Panc1 (cell line): ENCODE results near the gene HYAL3. TPM values are rescaled to one million over a fixed set of nuclear protein-coding genes. Genes with fewer than 3 reads are reported as not detected.

Experiments
- ATAC-seq: fragments of 200-7000 bp; cut with Tn5 transposase; 2 replicates; pipeline ENCODE4 v1.9.1; 2020; ENCODE audit warnings: mild to moderate bottlenecking, moderate library complexity
- BruUV-seq: library from RNA; stranded (reverse); fragments of 400-500 nt; replicated peaks from 2 replicates; lab custom pipeline; 2021; lab: Mats Ljungman, UMichigan
- CTCF ChIA-PET: fragments of 300-600 bp; sonication (Branson Sonifier 250); formaldehyde crosslinking; loops from one replicate; lab custom pipeline; 2022; ENCODE audit warnings: antibody characterized with exemption; lab: Charles Lee
- POLR2A ChIA-PET: fragments of 300-600 bp; sonication (Branson Sonifier 250); formaldehyde crosslinking; loops from one replicate; lab custom pipeline; 2022; ENCODE audit warnings: antibody characterized with exemption; lab: Charles Lee
- DNase-seq: peaks from one replicate; pipeline ENCODE4 v3.0.0-alpha.2; 2010; ENCODE audit warnings: low read depth, low spot score
- H3K27ac ChIP-seq: 2 replicates; pipeline ENCODE4 v1.5.1; 2011; ENCODE audit warnings: mild to moderate bottlenecking, low read length, inconsistent platforms
- H3K27me3 ChIP-seq: fragments of 200-500 bp; sonication (Bioruptor generic); 2 replicates; pipeline ENCODE4 v1.6.0; 2014; ENCODE audit warnings: low read length, inconsistent platforms; ENCODE audit not compliant: control insufficient read depth, insufficient read depth
- H3K36me3 ChIP-seq: fragments of 200-500 bp; sonication (Bioruptor generic); 2 replicates; pipeline ENCODE4 v1.5.1; 2014; ENCODE audit warnings: inconsistent platforms, mild to moderate bottlenecking, low read length, moderate library complexity; ENCODE audit not compliant: control insufficient read depth, insufficient read depth
- H3K4me1 ChIP-seq: 2 replicates; pipeline ENCODE4 v1.5.1; 2011; ENCODE audit warnings: inconsistent platforms, mild to moderate bottlenecking, low read length, moderate library complexity; ENCODE audit not compliant: control insufficient read depth, insufficient read depth
- H3K4me3 ChIP-seq, 2 experiments: 2 replicates each; pipeline ENCODE4 v1.5.1; 2011 to 2012; ENCODE audit warnings: low read depth in 2 of 2, low read length in 2 of 2, mild to moderate bottlenecking in 2 of 2, inconsistent platforms in 1 of 2, moderate library complexity in 1 of 2
- H3K9me3 ChIP-seq: fragments of 200-500 bp; sonication (Bioruptor generic); 2 replicates; pipeline ENCODE4 v1.5.1; 2014; ENCODE audit warnings: low read depth, mild to moderate bottlenecking, inconsistent platforms, low read length, moderate library complexity; ENCODE audit not compliant: control insufficient read depth, insufficient read depth
- CTCF ChIP-seq: fragments of 450-650 bp; IDR thresholded peaks from 2 replicates; pipeline ENCODE4 v1.5.1; 2017; ENCODE audit warnings: mild to moderate bottlenecking
- POLR2AphosphoS5 ChIP-seq: IDR thresholded peaks from 2 replicates; pipeline ENCODE4 v1.6.1; 2012; ENCODE audit warnings: mild to moderate bottlenecking, low read depth, low read length, moderate library complexity
- SIN3A ChIP-seq: IDR thresholded peaks from 2 replicates; pipeline ENCODE4 v1.6.1; 2012; ENCODE audit warnings: low read depth, mild to moderate bottlenecking, low read length, moderate library complexity, borderline replicate concordance; ENCODE audit not compliant: insufficient read depth
- TCF7L2 ChIP-seq: IDR thresholded peaks from 2 replicates; pipeline ENCODE4 v1.6.1; 2011; ENCODE audit warnings: mild to moderate bottlenecking, low read depth, low read length, inconsistent platforms
- in situ Hi-C: cut with HindIII; loops from 2 replicates; pipeline ENCODE4 v1.10.0; 2016; ENCODE audit warnings: low sequenced_read_pairs, low pct_unique_long_range_greater_than_20kb
- intact Hi-C: fragments of 100-400 bp; cut with micrococcal nuclease; formaldehyde crosslinking; loops from one replicate; pipeline ENCODE4 v1.10.0; 2022; ENCODE audit not compliant: unreplicated experiment
- total RNA-seq: library from RNA; stranded (reverse); gene quantifications from one replicate; pipeline ENCODE4 v1.2.1, GENCODE V29; 2021; ENCODE audit not compliant: unreplicated experiment
- TF ChIP-seq, protein P1 (sequence below), 2 experiments: IDR thresholded peaks; 2 replicates each; pipeline ENCODE4 v1.6.1; 2011 to 2012; ENCODE audit warnings: low read depth in 2 of 2, control low read depth in 1 of 2, low read length in 1 of 2, mild to moderate bottlenecking in 1 of 2, moderate library complexity in 1 of 2; ENCODE audit not compliant: insufficient read depth in 1 of 2

The HYAL3 gene
- total RNA-seq, 1 experiment from 2014 or later, result 3.9 TPM

- H3K27ac ChIP-seq, result no peak overlapping the region
- no TSS peak for BruUV-seq
- TF ChIP-seq TCF7L2 (no peak), SIN3A (no peak), CTCF (no peak), POLR2AphosphoS5 (no peak)
- TF ChIP-seq, protein P1, sequence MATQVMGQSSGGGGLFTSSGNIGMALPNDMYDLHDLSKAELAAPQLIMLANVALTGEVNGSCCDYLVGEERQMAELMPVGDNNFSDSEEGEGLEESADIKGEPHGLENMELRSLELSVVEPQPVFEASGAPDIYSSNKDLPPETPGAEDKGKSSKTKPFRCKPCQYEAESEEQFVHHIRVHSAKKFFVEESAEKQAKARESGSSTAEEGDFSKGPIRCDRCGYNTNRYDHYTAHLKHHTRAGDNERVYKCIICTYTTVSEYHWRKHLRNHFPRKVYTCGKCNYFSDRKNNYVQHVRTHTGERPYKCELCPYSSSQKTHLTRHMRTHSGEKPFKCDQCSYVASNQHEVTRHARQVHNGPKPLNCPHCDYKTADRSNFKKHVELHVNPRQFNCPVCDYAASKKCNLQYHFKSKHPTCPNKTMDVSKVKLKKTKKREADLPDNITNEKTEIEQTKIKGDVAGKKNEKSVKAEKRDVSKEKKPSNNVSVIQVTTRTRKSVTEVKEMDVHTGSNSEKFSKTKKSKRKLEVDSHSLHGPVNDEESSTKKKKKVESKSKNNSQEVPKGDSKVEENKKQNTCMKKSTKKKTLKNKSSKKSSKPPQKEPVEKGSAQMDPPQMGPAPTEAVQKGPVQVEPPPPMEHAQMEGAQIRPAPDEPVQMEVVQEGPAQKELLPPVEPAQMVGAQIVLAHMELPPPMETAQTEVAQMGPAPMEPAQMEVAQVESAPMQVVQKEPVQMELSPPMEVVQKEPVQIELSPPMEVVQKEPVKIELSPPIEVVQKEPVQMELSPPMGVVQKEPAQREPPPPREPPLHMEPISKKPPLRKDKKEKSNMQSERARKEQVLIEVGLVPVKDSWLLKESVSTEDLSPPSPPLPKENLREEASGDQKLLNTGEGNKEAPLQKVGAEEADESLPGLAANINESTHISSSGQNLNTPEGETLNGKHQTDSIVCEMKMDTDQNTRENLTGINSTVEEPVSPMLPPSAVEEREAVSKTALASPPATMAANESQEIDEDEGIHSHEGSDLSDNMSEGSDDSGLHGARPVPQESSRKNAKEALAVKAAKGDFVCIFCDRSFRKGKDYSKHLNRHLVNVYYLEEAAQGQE (IDR thresholded peaks at IDR 0.05; ENCODE audit: insufficient read depth in 1 of 2, low read depth in 2 of 2, low read length in 1 of 2), result no peak
- H3K4me3 ChIP-seq, result no peak overlapping the region
- H3K9me3 ChIP-seq, result no peaks in the 10 kb centered on the region
- ATAC-seq, result no peak
- intact Hi-C loops, result no loop called here
- DNase-seq, result no peak
- peaks cover 8% of the 10 kb centered on the region for H3K4me1 ChIP-seq
- in situ Hi-C loops, result no loop called here
- no peaks in the 10 kb centered on the region for H3K27me3 ChIP-seq
- POLR2A ChIA-PET, result no interaction called here
- CTCF ChIA-PET, result interaction anchor here (1.0 to 1.1 kb wide), 2 partner anchors 11 to 148 kb away, joined by 3 read pairs; no protein-coding TSS in a partner anchor
- no peaks in the 10 kb centered on the region for H3K36me3 ChIP-seq
These were observed 27.8 kb downstream of the HYAL3 start for GRCh38 chr3:50271314-50271936.

DNA sequence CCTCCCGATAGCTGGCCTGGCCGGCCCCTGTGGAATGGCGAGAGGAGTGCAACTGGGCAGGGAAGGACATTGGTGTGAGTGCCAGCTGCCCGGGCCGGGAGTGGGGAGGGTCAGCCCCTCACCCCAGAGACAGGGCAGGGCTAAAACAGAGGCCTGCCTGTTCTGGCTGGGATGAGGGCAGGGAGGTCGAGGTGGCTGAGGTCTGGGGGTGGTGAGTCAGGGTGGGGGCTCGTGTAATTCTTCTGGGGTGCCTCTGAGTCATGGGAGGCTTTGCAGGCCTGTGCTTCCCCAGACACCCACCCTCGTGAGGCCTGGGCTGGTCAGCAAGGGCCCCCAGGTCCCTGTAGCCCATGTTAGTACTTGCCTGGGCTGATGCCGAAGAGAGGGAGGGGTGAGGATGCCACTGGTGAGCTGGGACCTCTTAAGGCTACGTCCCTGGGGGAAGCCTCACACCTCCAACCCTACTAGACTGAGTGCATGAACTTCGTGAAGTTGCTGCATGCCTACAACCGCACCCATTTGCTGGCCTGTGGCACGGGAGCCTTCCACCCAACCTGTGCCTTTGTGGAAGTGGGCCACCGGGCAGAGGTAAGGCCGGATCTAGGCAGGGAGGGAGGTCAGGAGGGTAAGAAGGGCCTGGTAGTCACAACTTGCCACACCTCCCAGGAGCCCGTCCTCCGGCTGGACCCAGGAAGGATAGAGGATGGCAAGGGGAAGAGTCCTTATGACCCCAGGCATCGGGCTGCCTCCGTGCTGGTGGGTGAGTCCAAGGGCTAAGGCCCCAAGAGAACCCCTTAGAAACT is 28.6 kb downstream of the HYAL3 start:
- Histone ChIP-seq H3K9me3 (no peaks in the 10 kb centered on the region), H3K4me3 (no peak overlapping the region), H3K36me3 (no peaks in the 10 kb centered on the region), H3K27ac (no peak overlapping the region), H3K4me1 (peaks cover 8% of the 10 kb centered on the region), H3K27me3 (no peaks in the 10 kb centered on the region)
- TF ChIP-seq CTCF (no peak), SIN3A (no peak), POLR2AphosphoS5 (no peak), TCF7L2 (no peak)
- TF ChIP-seq, protein P1 (IDR thresholded peaks at IDR 0.05; ENCODE audit: insufficient read depth in 1 of 2, low read depth in 2 of 2, low read length in 1 of 2), result no peak
- DNase-seq (no peak), ATAC-seq (no peak)
- ChIA-PET POLR2A (no interaction called here), CTCF (interaction anchor here (0.6 to 1.1 kb wide), 2 partner anchors 10 to 44 kb away, joined by 3 to 5 read pairs; no protein-coding TSS in a partner anchor)
- in situ Hi-C loops (no loop called here), intact Hi-C loops (no loop called here)
- no TSS peak for BruUV-seq
